B cell (primary cell): Measurements from ENCODE around the gene GPER1. TPM values are rescaled to one million over a fixed set of nuclear protein-coding genes. Genes with fewer than 3 reads are reported as not detected.
A peak's percentile ranks its signal among the peaks of the same experiment; 100 is the strongest.

Source experiments
- ATAC-seq: fragments of 200-7000 bp; cut with Tn5 transposase; one replicate; pipeline ENCODE4 v1.10.0; 2021; ENCODE audit warnings: low read depth, mild to moderate bottlenecking, moderate number of reproducible peaks, moderate library complexity
- CTCF ChIA-PET: fragments of 350-600 bp; sonication (Branson Sonifier 250); formaldehyde crosslinking; loops from one replicate; lab custom pipeline; 2021; ENCODE audit warnings: antibody characterized with exemption, inconsistent platforms; lab: Charles Lee
- POLR2A ChIA-PET: fragments of 350-600 bp; sonication (Branson Sonifier 250); formaldehyde crosslinking; loops from one replicate; lab custom pipeline; 2021; ENCODE audit warnings: antibody characterized with exemption; lab: Charles Lee
- DNase-seq: peaks from one replicate; pipeline ENCODE4 v3.0.0; 2013
- H2AFZ ChIP-seq: 2 replicates; pipeline ENCODE4 v1.6.1; 2012; ENCODE audit warnings: mild to moderate bottlenecking, low read depth, low read length; ENCODE audit not compliant: insufficient read depth, poor library complexity, severe bottlenecking
- H3K27ac ChIP-seq, 2 donors: 1 replicate in 1 of 2; 2 replicates in 1 of 2; pipeline ENCODE4 v1.5.1; 2012 to 2013; ENCODE audit warnings: low read length in 2 of 2, mild to moderate bottlenecking in 2 of 2, moderate library complexity in 1 of 2
- H3K27me3 ChIP-seq, 4 experiments: fragments of 200-600 bp in 1 of 4; sonication (generic) in 1 of 4; replicated peaks in 1 of 4; 1 replicate in 2 of 4; 2 replicates in 2 of 4; pipeline versions ENCODE4 v1.6.1 to v1.7.0; 2013 to 2016; ENCODE audit warnings: low read length in 3 of 4, mild to moderate bottlenecking in 2 of 4, mixed read lengths in 1 of 4, moderate library complexity in 1 of 4; ENCODE audit not compliant: insufficient read depth in 4 of 4, control insufficient read depth in 3 of 4; ENCODE audit errors: control extremely low read depth in 1 of 4
- H3K36me3 ChIP-seq, 2 experiments: replicated peaks in 1 of 2; 1 replicate in 1 of 2; 2 replicates in 1 of 2; pipeline versions ENCODE4 v1.6.1 to v1.7.1; 2013; ENCODE audit warnings: low read length in 1 of 2; ENCODE audit not compliant: insufficient read depth in 2 of 2, control insufficient read depth in 1 of 2; ENCODE audit errors: control extremely low read depth in 1 of 2, extremely low read depth in 1 of 2
- H3K4me1 ChIP-seq, 2 donors: fragments of 200-600 bp in 1 of 2; sonication (generic) in 1 of 2; 1 replicate in 1 of 2; 2 replicates in 1 of 2; pipeline versions ENCODE4 v1.5.1 to v1.6.1; 2013 to 2017; ENCODE audit warnings: low read length in 2 of 2; ENCODE audit not compliant: control insufficient read depth in 2 of 2, insufficient read depth in 2 of 2
- H3K4me2 ChIP-seq: replicated peaks from 2 replicates; pipeline ENCODE3; 2012; ENCODE audit warnings: mild to moderate bottlenecking, low read depth, low read length; ENCODE audit not compliant: poor library complexity, severe bottlenecking
- H3K4me3 ChIP-seq, 5 experiments: fragments of 200-600 bp in 1 of 5; sonication (generic) in 1 of 5; 1 replicate in 3 of 5; 2 replicates in 2 of 5; pipeline versions ENCODE4 v1.5.1 to v1.7.0; 2011 to 2016; ENCODE audit warnings: low read length in 4 of 5, mild to moderate bottlenecking in 4 of 5, low read depth in 2 of 5, control low read depth in 1 of 5, moderate library complexity in 1 of 5; ENCODE audit not compliant: insufficient read depth in 1 of 5; ENCODE audit errors: control extremely low read depth in 1 of 5, extremely low read depth in 1 of 5
- H3K79me2 ChIP-seq: fragments of 200-600 bp; sonication (generic); one replicate; pipeline ENCODE4 v1.6.0; 2016; ENCODE audit warnings: low read length; ENCODE audit not compliant: control insufficient read depth, insufficient read depth
- H3K9ac ChIP-seq: fragments of 200-600 bp; sonication (generic); 2 replicates; pipeline ENCODE4 v1.6.1; 2017; ENCODE audit warnings: mild to moderate bottlenecking, low read length, moderate library complexity
- H3K9me3 ChIP-seq, 3 donors: one replicate each; pipeline versions ENCODE4 v1.6.1 to v1.7.1; 2013; ENCODE audit warnings: low read length in 2 of 3; ENCODE audit not compliant: control insufficient read depth in 2 of 3, insufficient read depth in 1 of 3; ENCODE audit errors: control extremely low read depth in 1 of 3
- H4K20me1 ChIP-seq: 2 replicates; pipeline ENCODE4 v1.6.0; 2012; ENCODE audit warnings: mild to moderate bottlenecking, low read length; ENCODE audit not compliant: insufficient read depth, control insufficient read depth, poor library complexity, severe bottlenecking
- H3K27ac Mint-ChIP-seq: one replicate; pipeline ENCODE4 v1.8.0; 2021; ENCODE audit warnings: mixed read lengths
- H3K27me3 Mint-ChIP-seq: one replicate; pipeline ENCODE4 v1.8.0; 2021; ENCODE audit warnings: mixed read lengths
- H3K4me1 Mint-ChIP-seq: one replicate; pipeline ENCODE4 v1.8.0; 2021; ENCODE audit warnings: mixed read lengths
- H3K4me3 Mint-ChIP-seq: one replicate; pipeline ENCODE4 v1.8.0; 2021; ENCODE audit warnings: mixed read lengths
- H3K9me3 Mint-ChIP-seq: one replicate; pipeline ENCODE4 v1.8.0; 2022; ENCODE audit warnings: mixed read lengths; ENCODE audit not compliant: insufficient read depth
- CTCF ChIP-seq: fragments of 200-600 bp; IDR thresholded peaks from one replicate; pipeline ENCODE4 v1.8.0; 2022; ENCODE audit warnings: antibody characterized with exemption, mild to moderate bottlenecking
- EZH2 ChIP-seq: IDR thresholded peaks from 2 replicates; pipeline ENCODE4 v1.6.1; 2012; ENCODE audit warnings: borderline replicate concordance, low read depth, mild to moderate bottlenecking, moderate library complexity, low read length; ENCODE audit not compliant: insufficient read depth, poor library complexity, severe bottlenecking
- WGBS: methylation state at CpG from one replicate; pipeline ENCODE4 v1.1.5; 2013; ENCODE audit warnings: missing lambda C conversion rate; ENCODE audit not compliant: insufficient coverage; 5-methylcytosine and 5-hydroxymethylcytosine counted together
- intact Hi-C: fragments of 100-400 bp; cut with micrococcal nuclease; formaldehyde crosslinking; loops from one replicate; pipeline ENCODE4 v1.10.0; 2022
- polyA plus RNA-seq: library from polyadenylated mRNA; depleted of rRNA; stranded (reverse); fragments of >200 nt; gene quantifications from 2 replicates; pipeline ENCODE4 v1.2.3, GENCODE V29; 2012
- total RNA-seq, 2 donors: library from RNA; stranded (reverse); fragments of 120-200 nt in 1 of 2; gene quantifications; 1 replicate in 1 of 2; 2 replicates in 1 of 2; pipeline versions ENCODE4 v1.2.3 to v1.2.4, GENCODE V29; 2013 to 2022

The GPER1 gene
- total and polyA plus RNA-seq, 2 donors (not counting 1 experiment from before 2014, with no cell fraction given): 3.2 to 21.3 TPM

GRCh38 chr7:1140476-1141104 is 52.7 kb downstream of the GPER1 start:
- Mint-ChIP-seq H3K27ac (peak overlapping the region; percentile 64), H3K9me3 (no peaks in the 10 kb centered on the region), H3K4me3 (peak overlapping the region; percentile 38), H3K4me1 (peaks cover 50% of the 10 kb centered on the region), H3K27me3 (no peaks in the 10 kb centered on the region)
- H3K4me2 ChIP-seq: peak overlapping the region; percentile 59
- H3K36me3 ChIP-seq: no peaks in the 10 kb centered on the region
- H4K20me1 ChIP-seq: no peaks in the 10 kb centered on the region
- no peak overlapping the region for H3K4me3 ChIP-seq
- peaks cover 28 to 51% of the 10 kb centered on the region in 2 donors for H3K4me1 ChIP-seq
- no peak for TF ChIP-seq EZH2
- no peak for TF ChIP-seq CTCF
- H2AFZ ChIP-seq: peak overlapping the region; percentile 45
- ChIA-PET CTCF (interaction anchor here (0.8 to 5.1 kb wide), 6 partner anchors 21 to 146 kb away, joined by 3 to 84 read pairs (median 12); no protein-coding TSS in a partner anchor), POLR2A (interaction anchor here (0.7 to 1.1 kb wide), 2 partner anchors 137 to 146 kb away, joined by 3 to 5 read pairs; no protein-coding TSS in a partner anchor)
- no peaks in the 10 kb centered on the region for H3K27me3 ChIP-seq
- H3K9ac ChIP-seq: no peak overlapping the region
- DNase-seq (peak; percentile 81), ATAC-seq (peak; percentile 26)
- no peaks in the 10 kb centered on the region for H3K9me3 ChIP-seq
- H3K27ac ChIP-seq: peak overlapping the region; percentile 82 to 96
- intact Hi-C loops: loop anchor here (1.0 to 5.0 kb wide), 8 partner anchors 20 to 353 kb away; partner anchors contain the start of genes GET4 and ZFAND2A
- 83% methylated on average over 1 of the region's 4 CpGs for WGBS
- peaks cover 9% of the 10 kb centered on the region for H3K79me2 ChIP-seq

- Histone ChIP-seq H3K4me2 (no peak overlapping the region), H3K27me3 (no peaks in the 10 kb centered on the region), H2AFZ (no peak overlapping the region), H3K9ac (no peak overlapping the region), H3K27ac (no peak overlapping the region), H3K9me3 (no peaks in the 10 kb centered on the region), H3K36me3 (no peaks in the 10 kb centered on the region), H3K79me2 (peaks cover 9% of the 10 kb centered on the region), H3K4me1 (peaks cover 28 to 51% of the 10 kb centered on the region in 2 donors), H3K4me3 (no peak overlapping the region), H4K20me1 (no peaks in the 10 kb centered on the region)
- H3K4me1 Mint-ChIP-seq: peaks cover 49% of the 10 kb centered on the region
- WGBS: 94% methylated on average over 4 of the region's 6 CpGs
- H3K4me3 Mint-ChIP-seq: no peak overlapping the region
- peak overlapping the region; percentile 53 for H3K27ac Mint-ChIP-seq
- H3K27me3 Mint-ChIP-seq: no peaks in the 10 kb centered on the region
- DNase-seq (no peak), ATAC-seq (no peak)
- TF ChIP-seq EZH2 (no peak), CTCF (no peak)
- H3K9me3 Mint-ChIP-seq: no peaks in the 10 kb centered on the region
- CTCF ChIA-PET: interaction anchor here (0.7 to 5.1 kb wide), 8 partner anchors 9 to 234 kb away, joined by 3 to 84 read pairs (median 5); partner anchors contain the start of genes COX19 and GPR146
- POLR2A ChIA-PET: no interaction called here
- intact Hi-C loops: loop anchor here (5.0 kb wide), 4 partner anchors 74 to 354 kb away; partner anchors contain the start of gene GET4
Observed at GRCh38 chr7:1141651-1142050, 53.7 kb downstream of the GPER1 start.
